ENCODE data around the gene TBC1D21. TPM values are rescaled to one million over a fixed set of nuclear protein-coding genes. Genes with fewer than 3 reads are reported as not detected.

Gene TBC1D21
- polyA plus RNA-seq, 1 experiment, result not detected

DNA sequence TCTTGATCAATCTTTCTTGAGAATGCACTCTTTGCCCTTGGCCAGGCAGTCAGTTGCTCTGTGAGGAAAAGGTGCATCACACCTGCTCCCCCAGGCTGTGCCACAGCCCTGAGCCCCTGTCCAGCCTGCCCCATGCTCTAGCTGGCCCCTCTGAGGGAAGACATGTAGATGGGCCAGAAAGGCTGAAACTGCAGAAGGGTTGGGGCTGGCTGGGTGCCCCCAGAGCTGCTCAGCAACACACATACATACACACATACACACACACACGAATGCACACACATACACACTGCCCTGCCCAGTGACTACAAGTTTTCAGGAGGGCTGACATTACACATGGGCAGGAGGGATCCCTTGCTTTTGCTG is 16.4 kb downstream of the TBC1D21 start:
- Histone ChIP-seq H3K27ac (ENCODE audit: low read depth, low read length) (no peak overlapping the region), H3K27me3 (ENCODE audit: control insufficient read depth, insufficient read depth, low read length) (peaks cover 37% of the 10 kb centered on the region), H3K9me3 (ENCODE audit: control insufficient read depth, insufficient read depth, low read length) (peaks cover 15% of the 10 kb centered on the region), H3K4me3 (ENCODE audit: low read depth, low read length) (no peak overlapping the region)
- TF ChIP-seq, protein P1, sequence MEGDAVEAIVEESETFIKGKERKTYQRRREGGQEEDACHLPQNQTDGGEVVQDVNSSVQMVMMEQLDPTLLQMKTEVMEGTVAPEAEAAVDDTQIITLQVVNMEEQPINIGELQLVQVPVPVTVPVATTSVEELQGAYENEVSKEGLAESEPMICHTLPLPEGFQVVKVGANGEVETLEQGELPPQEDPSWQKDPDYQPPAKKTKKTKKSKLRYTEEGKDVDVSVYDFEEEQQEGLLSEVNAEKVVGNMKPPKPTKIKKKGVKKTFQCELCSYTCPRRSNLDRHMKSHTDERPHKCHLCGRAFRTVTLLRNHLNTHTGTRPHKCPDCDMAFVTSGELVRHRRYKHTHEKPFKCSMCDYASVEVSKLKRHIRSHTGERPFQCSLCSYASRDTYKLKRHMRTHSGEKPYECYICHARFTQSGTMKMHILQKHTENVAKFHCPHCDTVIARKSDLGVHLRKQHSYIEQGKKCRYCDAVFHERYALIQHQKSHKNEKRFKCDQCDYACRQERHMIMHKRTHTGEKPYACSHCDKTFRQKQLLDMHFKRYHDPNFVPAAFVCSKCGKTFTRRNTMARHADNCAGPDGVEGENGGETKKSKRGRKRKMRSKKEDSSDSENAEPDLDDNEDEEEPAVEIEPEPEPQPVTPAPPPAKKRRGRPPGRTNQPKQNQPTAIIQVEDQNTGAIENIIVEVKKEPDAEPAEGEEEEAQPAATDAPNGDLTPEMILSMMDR (IDR thresholded peaks at IDR 0.05; ENCODE audit: low read depth, low read length), result no peak
- POLR2A ChIA-PET, result no interaction called here
- CTCF ChIA-PET, result interaction anchor here (1.1 kb wide), 1 partner anchor 16 kb away, joined by 5 read pairs; no protein-coding TSS in a partner anchor
- DNase-seq (ENCODE audit: low read depth, low spot score), result no peak

GRCh38 chr15:73891328-73892315 is 18.3 kb downstream of the TBC1D21 start:
- Histone ChIP-seq H3K27me3 (ENCODE audit: control insufficient read depth, insufficient read depth, low read length) (peaks cover 28% of the 10 kb centered on the region), H3K4me3 (ENCODE audit: low read depth, low read length) (no peak overlapping the region), H3K27ac (ENCODE audit: low read depth, low read length) (no peak overlapping the region), H3K9me3 (ENCODE audit: control insufficient read depth, insufficient read depth, low read length) (peaks cover 15% of the 10 kb centered on the region)
- TF ChIP-seq, protein P1 (IDR thresholded peaks at IDR 0.05; ENCODE audit: low read depth, low read length), result no peak
- POLR2A ChIA-PET, result no interaction called here
- CTCF ChIA-PET, result interaction anchor here (0.7 to 4.0 kb wide), 5 partner anchors 16 to 81 kb away, joined by 3 to 21 read pairs (median 5); partner anchors contain the start of gene TBC1D21
- no peak for DNase-seq (ENCODE audit: low read depth, low spot score)

DNA sequence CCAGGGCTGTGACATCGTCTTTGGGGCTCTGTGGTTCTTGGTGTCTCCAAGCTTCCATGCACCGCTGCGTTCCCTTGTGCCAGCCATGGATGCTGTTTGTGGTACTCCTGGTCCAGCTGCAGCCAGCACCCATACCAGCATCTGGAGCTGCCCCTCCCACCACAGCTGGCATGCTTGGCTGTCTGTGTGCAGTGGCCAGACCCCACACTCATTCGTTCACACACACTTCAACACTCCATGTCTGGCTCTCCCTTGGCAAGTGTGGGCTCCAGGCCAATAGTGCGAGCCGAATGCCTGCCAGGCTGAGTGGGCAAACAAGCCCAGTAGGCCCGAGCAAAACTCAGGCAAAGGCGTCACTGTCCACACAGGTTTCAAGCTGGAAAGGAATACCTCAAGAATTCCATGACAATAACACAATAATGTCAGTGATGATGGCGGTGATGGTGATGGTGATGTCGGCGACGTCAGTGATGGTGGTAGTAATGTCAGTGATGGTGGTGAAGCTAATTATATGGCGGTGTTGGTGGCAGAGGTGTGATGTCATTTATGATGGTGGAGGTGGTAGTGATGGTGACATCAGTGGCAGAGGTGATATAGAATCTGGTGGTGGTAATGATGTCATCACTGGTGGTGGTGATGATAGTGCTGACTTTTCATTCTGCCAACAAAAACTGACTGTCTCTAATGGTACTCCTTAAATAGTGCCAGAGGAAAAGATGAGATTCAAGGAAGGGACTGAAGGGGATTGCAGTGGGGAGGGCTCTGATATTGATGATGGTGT is 19.3 kb downstream of the TBC1D21 start:
- ChIA-PET CTCF (interaction anchor here (0.7 to 4.0 kb wide), 4 partner anchors 15 to 406 kb away, joined by 3 to 21 read pairs (median 3); partner anchors contain the start of gene TBC1D21), POLR2A (no interaction called here)
- Histone ChIP-seq H3K4me3 (ENCODE audit: low read depth, low read length) (no peak overlapping the region), H3K27me3 (ENCODE audit: control insufficient read depth, insufficient read depth, low read length) (peaks cover 18% of the 10 kb centered on the region), H3K27ac (ENCODE audit: low read depth, low read length) (no peak overlapping the region), H3K9me3 (ENCODE audit: control insufficient read depth, insufficient read depth, low read length) (peaks cover 15% of the 10 kb centered on the region)
- TF ChIP-seq, protein P1 (IDR thresholded peaks at IDR 0.05; ENCODE audit: low read depth, low read length), result no peak
- DNase-seq (ENCODE audit: low read depth, low spot score), result no peak

DNA sequence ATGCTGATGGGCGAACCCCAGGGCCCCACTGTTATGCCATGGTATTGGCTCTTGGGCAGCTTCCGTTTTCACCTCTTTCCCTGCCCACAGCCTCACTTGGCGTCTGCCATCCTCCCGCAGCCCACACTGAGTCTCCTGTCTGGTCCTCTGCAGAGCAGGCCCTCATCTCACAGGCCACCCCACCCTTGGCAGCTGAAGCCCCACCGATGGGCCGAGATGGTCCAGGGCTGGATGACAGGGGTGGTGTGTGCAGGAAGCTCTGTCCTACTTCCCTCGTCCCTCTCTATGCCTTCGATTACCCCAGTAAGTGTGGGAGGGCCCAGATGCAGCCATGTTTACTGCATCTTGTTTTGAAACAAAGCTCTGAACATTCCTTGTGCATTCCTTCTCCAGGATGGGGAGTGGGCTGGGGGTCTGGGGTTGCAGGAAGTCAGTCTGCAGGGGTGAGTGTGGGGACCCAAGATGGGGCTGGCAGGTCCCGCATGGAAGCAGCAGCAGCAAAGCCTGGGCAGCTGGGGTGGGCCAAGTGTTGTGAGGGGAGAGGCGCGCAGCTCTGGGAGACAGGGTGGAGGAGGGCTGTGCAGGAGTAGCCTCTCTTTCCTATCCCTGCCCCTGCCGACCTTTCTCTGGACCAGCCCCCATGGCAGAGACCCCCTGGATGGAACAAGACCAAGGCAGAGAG is 20.9 kb downstream of the TBC1D21 start:
- DNase-seq (ENCODE audit: low read depth, low spot score), result no peak
- TF ChIP-seq, protein P1 (IDR thresholded peaks at IDR 0.05; ENCODE audit: low read depth, low read length), result no peak
- H3K27me3 ChIP-seq (ENCODE audit: control insufficient read depth, insufficient read depth, low read length), result peaks cover 13% of the 10 kb centered on the region
- no peak overlapping the region for H3K4me3 ChIP-seq (ENCODE audit: low read depth, low read length)
- H3K9me3 ChIP-seq (ENCODE audit: control insufficient read depth, insufficient read depth, low read length), result peaks cover 15% of the 10 kb centered on the region
- CTCF ChIA-PET, result interaction anchor here (0.8 to 4.0 kb wide), 2 partner anchors 20 to 79 kb away, joined by 3 to 21 read pairs; partner anchors contain the start of gene TBC1D21
- H3K27ac ChIP-seq (ENCODE audit: low read depth, low read length), result no peak overlapping the region
- POLR2A ChIA-PET, result no interaction called here

Measured in AG04450 (cell line).